ENCODE data around the gene PDE4DIP.
"Not testable (repeated sequence)": the region's sequence is repeated elsewhere in the genome, so short reads cannot be mapped to it uniquely, and the experiment has no call there.

- TF ChIP-seq, protein P1, sequence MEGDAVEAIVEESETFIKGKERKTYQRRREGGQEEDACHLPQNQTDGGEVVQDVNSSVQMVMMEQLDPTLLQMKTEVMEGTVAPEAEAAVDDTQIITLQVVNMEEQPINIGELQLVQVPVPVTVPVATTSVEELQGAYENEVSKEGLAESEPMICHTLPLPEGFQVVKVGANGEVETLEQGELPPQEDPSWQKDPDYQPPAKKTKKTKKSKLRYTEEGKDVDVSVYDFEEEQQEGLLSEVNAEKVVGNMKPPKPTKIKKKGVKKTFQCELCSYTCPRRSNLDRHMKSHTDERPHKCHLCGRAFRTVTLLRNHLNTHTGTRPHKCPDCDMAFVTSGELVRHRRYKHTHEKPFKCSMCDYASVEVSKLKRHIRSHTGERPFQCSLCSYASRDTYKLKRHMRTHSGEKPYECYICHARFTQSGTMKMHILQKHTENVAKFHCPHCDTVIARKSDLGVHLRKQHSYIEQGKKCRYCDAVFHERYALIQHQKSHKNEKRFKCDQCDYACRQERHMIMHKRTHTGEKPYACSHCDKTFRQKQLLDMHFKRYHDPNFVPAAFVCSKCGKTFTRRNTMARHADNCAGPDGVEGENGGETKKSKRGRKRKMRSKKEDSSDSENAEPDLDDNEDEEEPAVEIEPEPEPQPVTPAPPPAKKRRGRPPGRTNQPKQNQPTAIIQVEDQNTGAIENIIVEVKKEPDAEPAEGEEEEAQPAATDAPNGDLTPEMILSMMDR (conservative IDR thresholded peaks at IDR 0.05; ENCODE audit: low read length) = not testable (repeated sequence)
- not testable (repeated sequence) for TF ChIP-seq EZH2phosphoT487 (IDR thresholded peaks at IDR 0.05; ENCODE audit: borderline replicate concordance, low read depth, low read length)
Observed at GRCh38 chr1:148853363-148853762, 9.1 kb downstream of the PDE4DIP start.
